GM10266 (cell line): ENCODE measurements around the gene CTNNBIP1.
"Not testable (repeated sequence)": the region's sequence is repeated elsewhere in the genome, so short reads cannot be mapped to it uniquely, and the experiment has no call there.

Experiments
- DNase-seq: peaks from one replicate; pipeline ENCODE4 v3.0.0; 2012; ENCODE audit errors: extremely low spot score
- TF ChIP-seq, protein P1 (sequence below): IDR thresholded peaks from 2 replicates; pipeline ENCODE4 v1.5.1; 2012; ENCODE audit warnings: mild to moderate bottlenecking, low read depth; ENCODE audit not compliant: control insufficient read depth, insufficient read depth; ENCODE audit errors: missing control alignments

Gene CTNNBIP1

GRCh38 chr1:9927259-9927658 is 17.2 kb upstream of the CTNNBIP1 start:
- TF ChIP-seq, protein P1, sequence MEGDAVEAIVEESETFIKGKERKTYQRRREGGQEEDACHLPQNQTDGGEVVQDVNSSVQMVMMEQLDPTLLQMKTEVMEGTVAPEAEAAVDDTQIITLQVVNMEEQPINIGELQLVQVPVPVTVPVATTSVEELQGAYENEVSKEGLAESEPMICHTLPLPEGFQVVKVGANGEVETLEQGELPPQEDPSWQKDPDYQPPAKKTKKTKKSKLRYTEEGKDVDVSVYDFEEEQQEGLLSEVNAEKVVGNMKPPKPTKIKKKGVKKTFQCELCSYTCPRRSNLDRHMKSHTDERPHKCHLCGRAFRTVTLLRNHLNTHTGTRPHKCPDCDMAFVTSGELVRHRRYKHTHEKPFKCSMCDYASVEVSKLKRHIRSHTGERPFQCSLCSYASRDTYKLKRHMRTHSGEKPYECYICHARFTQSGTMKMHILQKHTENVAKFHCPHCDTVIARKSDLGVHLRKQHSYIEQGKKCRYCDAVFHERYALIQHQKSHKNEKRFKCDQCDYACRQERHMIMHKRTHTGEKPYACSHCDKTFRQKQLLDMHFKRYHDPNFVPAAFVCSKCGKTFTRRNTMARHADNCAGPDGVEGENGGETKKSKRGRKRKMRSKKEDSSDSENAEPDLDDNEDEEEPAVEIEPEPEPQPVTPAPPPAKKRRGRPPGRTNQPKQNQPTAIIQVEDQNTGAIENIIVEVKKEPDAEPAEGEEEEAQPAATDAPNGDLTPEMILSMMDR, result no peak
- no peak for DNase-seq

- DNase-seq, result no peak
- TF ChIP-seq, protein P1, result no peak
Measured at GRCh38 chr1:9922342-9922741, 12.3 kb upstream of the CTNNBIP1 start.

GRCh38 chr1:9920606-9921005 is 10.5 kb upstream of the CTNNBIP1 start:
- TF ChIP-seq, protein P1, result no peak
- DNase-seq, result no peak

DNA sequence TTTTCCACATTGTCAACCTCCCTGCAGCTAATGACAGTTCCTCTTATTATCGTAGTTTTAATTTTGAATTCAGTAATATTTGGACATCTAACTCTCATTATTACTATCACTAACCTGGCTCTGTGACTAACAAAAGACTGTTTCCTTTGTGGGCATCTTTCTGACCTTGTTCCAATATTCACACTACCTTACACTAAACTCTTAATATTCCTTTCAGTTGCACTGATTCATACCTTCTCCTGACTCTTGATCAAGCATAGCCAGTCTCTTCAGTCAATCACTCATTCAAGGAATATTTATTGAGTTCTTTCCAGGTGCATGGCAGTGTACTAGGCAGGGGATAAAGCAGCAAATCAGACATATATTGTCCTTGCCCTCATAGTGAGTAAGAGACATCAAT is 7.8 kb upstream of the CTNNBIP1 start:
- TF ChIP-seq, protein P1, result no peak
- DNase-seq, result no peak

DNA sequence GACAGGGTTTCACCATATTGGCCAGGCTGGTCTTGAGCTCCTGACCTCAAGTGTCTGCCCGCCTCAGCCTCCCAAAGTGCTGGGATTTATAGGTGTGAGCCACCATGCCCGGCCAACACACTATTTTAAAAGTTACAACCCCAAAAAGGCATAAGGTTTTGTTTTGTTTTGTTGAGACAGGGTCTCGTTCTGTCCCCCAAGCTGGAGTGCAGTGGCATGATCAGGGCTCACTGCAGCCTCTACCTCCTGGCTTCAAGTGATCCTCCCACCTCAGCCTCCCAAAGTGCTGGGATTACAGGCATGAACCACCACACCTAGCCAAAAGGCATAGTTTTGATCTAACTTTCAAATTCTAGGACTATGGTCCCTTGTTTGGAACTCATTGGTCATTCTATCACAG is 7.4 kb upstream of the CTNNBIP1 start:
- DNase-seq, result not testable (repeated sequence)

DNA sequence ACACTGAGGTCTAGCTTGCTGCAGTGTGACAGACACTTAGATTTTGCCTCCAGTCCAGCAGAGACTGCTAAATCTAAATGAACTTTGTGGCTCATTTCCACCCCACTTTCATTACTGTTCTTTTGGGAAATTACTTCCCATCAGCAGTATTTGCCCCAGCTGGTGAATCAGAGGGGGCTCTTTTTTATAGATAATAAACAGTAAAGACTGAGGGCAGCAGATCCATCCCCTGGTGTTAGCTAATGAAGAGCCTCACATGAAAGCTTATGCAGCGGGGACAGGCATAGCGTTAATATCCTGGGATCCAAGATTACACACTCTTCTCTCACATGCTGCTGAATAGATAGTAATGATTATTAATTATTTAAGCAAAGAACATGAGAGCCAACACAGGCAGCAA is 6.4 kb upstream of the CTNNBIP1 start:
- DNase-seq, result no peak
- TF ChIP-seq, protein P1, result no peak

- DNase-seq, result no peak
- TF ChIP-seq, protein P1, result no peak
Measured at GRCh38 chr1:9914610-9914937, 4.5 kb upstream of the CTNNBIP1 start.

DNA sequence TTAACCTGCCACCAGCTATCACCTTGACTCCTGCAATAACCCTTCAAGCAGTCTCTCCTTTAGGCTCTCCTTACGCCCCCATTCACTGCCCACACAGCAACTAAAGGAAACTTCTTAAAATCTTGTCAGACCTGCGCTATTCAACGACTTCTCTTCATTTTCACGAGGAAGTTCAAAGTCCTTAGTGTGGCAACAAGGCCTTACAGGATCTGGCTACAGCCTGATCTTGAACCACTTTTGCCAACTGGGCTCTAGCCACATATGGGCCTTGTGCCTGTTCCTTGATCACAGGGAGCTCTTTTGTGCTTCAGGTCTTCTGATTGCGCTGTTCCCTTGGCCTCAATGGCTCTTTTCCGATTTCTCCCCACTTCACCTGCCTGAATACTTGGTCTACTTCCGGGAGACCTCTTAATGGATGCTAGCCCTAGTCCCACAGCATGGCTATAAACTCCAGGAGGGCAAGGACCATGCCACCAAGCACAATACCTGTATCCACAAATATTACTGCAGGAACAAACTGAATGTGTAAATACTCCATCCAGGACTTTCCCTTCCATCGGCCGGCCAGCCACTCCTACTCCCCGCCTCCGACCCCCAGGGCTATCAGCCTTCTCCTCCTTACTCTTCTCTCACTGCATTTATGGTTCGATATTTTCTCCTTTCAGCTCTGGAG is 2.3 kb upstream of the CTNNBIP1 start:
- TF ChIP-seq, protein P1, result no peak

More for the DNA sequence above, 2.3 kb upstream of the CTNNBIP1 start:
- no peak for DNase-seq
